ENCODE measurements around the gene SLN.

Gene SLN

GRCh38 chr11:107705027-107705426, 6.8 kb downstream of the SLN start:
- Histone ChIP-seq H3K9me3 (ENCODE audit: control insufficient read depth, insufficient read depth, low read depth, low read length) (no peaks in the 10 kb centered on the region), H3K4me3 (ENCODE audit: low read depth, low read length) (no peak overlapping the region), H3K4me1 (ENCODE audit: control insufficient read depth, insufficient read depth, low read length) (no peaks in the 10 kb centered on the region), H3K36me3 (ENCODE audit: control insufficient read depth in 2 of 2, insufficient read depth in 1 of 2, low read length in 2 of 2) (no peaks in the 10 kb centered on the region), H3K27ac (ENCODE audit: extremely low read depth, low read depth, low read length) (no peak overlapping the region)
- peak; percentile 58; the same call in 1 of the 2 replicates for TF ChIP-seq ZNF660 (tag by site-specific recombination; IDR thresholded peaks at IDR 0.05)
- TF ChIP-seq ZNF223 (tag by site-specific recombination; IDR thresholded peaks at IDR 0.05): no peak
- TF ChIP-seq PRDM10 (tag by site-specific recombination; IDR thresholded peaks at IDR 0.05): peak; percentile 7; the same call in 1 of the 2 replicates
- TF ChIP-seq ZNF510 (tag by site-specific recombination; IDR thresholded peaks at IDR 0.05; ENCODE audit: insufficient replicate concordance): no peak
- TF ChIP-seq ZNF121 (tag by site-specific recombination; IDR thresholded peaks at IDR 0.05): no peak
- TF ChIP-seq ZNF629 (tag by site-specific recombination; IDR thresholded peaks at IDR 0.05): peak; percentile 86
- TF ChIP-seq ZNF701 (tag by site-specific recombination; IDR thresholded peaks at IDR 0.05): no peak
- peak; percentile 59 for TF ChIP-seq ZNF692 (tag by site-specific recombination; IDR thresholded peaks at IDR 0.05)
- TF ChIP-seq ZEB2 (tag by site-specific recombination; IDR thresholded peaks at IDR 0.05): peak; percentile 40; the same call in 1 of the 2 replicates
- peak; percentile 39; the same call in 1 of the 2 replicates for TF ChIP-seq ZNF600 (tag by site-specific recombination; IDR thresholded peaks at IDR 0.05)
- TF ChIP-seq ZBTB21 (tag by site-specific recombination; IDR thresholded peaks at IDR 0.05): peak; percentile 50; the same call in 1 of the 2 replicates
- TF ChIP-seq ZNF10 (tag by site-specific recombination; IDR thresholded peaks at IDR 0.05): peak; percentile 84
- 0 out of 2 replicates have a peak, but pooled peaks have one; percentile 26 for TF ChIP-seq ZFP69B (tag by site-specific recombination; IDR thresholded peaks at IDR 0.05)
- TF ChIP-seq ZNF311 (tag by site-specific recombination; IDR thresholded peaks at IDR 0.05; ENCODE audit: borderline replicate concordance): no peak
- CTCF ChIA-PET: interaction anchor here (0.7 to 0.9 kb wide), 2 partner anchors 20 to 66 kb away, joined by 3 read pairs; no protein-coding TSS in a partner anchor
- POLR2A ChIA-PET: no interaction called here

- H3K4me1 ChIP-seq (ENCODE audit: control insufficient read depth, insufficient read depth, low read length): no peaks in the 10 kb centered on the region
- no peak overlapping the region for H3K4me3 ChIP-seq (ENCODE audit: low read depth, low read length)
- CTCF ChIA-PET: interaction anchor here (0.7 to 0.9 kb wide), 2 partner anchors 19 to 66 kb away, joined by 3 read pairs; no protein-coding TSS in a partner anchor
- H3K27ac ChIP-seq (ENCODE audit: extremely low read depth, low read depth, low read length): no peak overlapping the region
- POLR2A ChIA-PET: no interaction called here
- TF ChIP-seq PBX3 (CRISPR knock-in tag; IDR thresholded peaks at IDR 0.05): no peak
- TF ChIP-seq ZBTB26 (tag by site-specific recombination; optimal IDR thresholded peaks at IDR 0.05): no peak
- TF ChIP-seq ZNF660 (tag by site-specific recombination; IDR thresholded peaks at IDR 0.05): no peak
- H3K9me3 ChIP-seq (ENCODE audit: control insufficient read depth, insufficient read depth, low read depth, low read length): no peaks in the 10 kb centered on the region
- no peaks in the 10 kb centered on the region for H3K36me3 ChIP-seq (ENCODE audit: control insufficient read depth in 2 of 2, insufficient read depth in 1 of 2, low read length in 2 of 2)
Observed at GRCh38 chr11:107704451-107704850, 7.4 kb downstream of the SLN start.

Measured in HEK293 (cell line).